Suprapubic skin (tissue), 4 donors: Measurements from ENCODE around the gene BHMT2. TPM values are rescaled to one million over a fixed set of nuclear protein-coding genes. Genes with fewer than 3 reads are reported as not detected.

Experiments
- DNase-seq, 2 donors: peaks; one replicate each; pipeline ENCODE4 v3.0.0-alpha.2; 2019; ENCODE audit warnings: low spot score in 2 of 2
- H3K27ac ChIP-seq: fragments of 200-600 bp; sonication (generic); one replicate; pipeline ENCODE4 v1.5.1; 2019
- H3K27me3 ChIP-seq: fragments of 200-600 bp; sonication (generic); one replicate; pipeline ENCODE4 v1.5.1; 2019
- H3K36me3 ChIP-seq: fragments of 200-600 bp; sonication (generic); one replicate; pipeline ENCODE4 v1.5.1; 2019
- H3K4me1 ChIP-seq: fragments of 200-600 bp; sonication (generic); one replicate; pipeline ENCODE4 v1.5.1; 2019
- H3K4me3 ChIP-seq: fragments of 200-600 bp; sonication (generic); one replicate; pipeline ENCODE4 v1.5.1; 2019; ENCODE audit warnings: mild to moderate bottlenecking
- H3K9me3 ChIP-seq: fragments of 200-600 bp; sonication (generic); one replicate; pipeline ENCODE4 v1.5.1; 2019
- EP300 ChIP-seq: sonication (generic); formaldehyde crosslinking; IDR thresholded peaks from one replicate; pipeline ENCODE4 v1.6.1; 2017; ENCODE audit warnings: antibody characterized with exemption
- POLR2A ChIP-seq, 2 donors: fragments of 450-650 bp; IDR thresholded peaks; one replicate each; pipeline ENCODE4 v1.6.1; 2017; ENCODE audit warnings: antibody characterized with exemption in 2 of 2, mild to moderate bottlenecking in 2 of 2, moderate library complexity in 2 of 2
- POLR2AphosphoS5 ChIP-seq, 3 donors: sonication (generic); formaldehyde crosslinking; IDR thresholded peaks; one replicate each; pipeline ENCODE4 v1.6.1; 2017; ENCODE audit warnings: antibody characterized with exemption in 3 of 3
- WGBS: methylation state at CpG from one replicate; pipeline ENCODE4 v1.1.5; 2018; 5-methylcytosine and 5-hydroxymethylcytosine counted together
- total RNA-seq, 4 donors: library from RNA; depleted of rRNA; stranded (reverse); fragments of >200 nt; gene quantifications; one replicate each; pipeline ENCODE4 v1.1.0, GENCODE V29; 2016
- TF ChIP-seq, protein P1 (sequence below), 2 donors: fragments of 200-600 bp in 1 of 2; fragments of 450-650 bp in 1 of 2; sonication (generic) in 1 of 2; IDR thresholded peaks; one replicate each; pipeline ENCODE4 v1.5.1; 2016 to 2019; ENCODE audit warnings: antibody characterized with exemption in 2 of 2, mild to moderate bottlenecking in 1 of 2, moderate library complexity in 1 of 2

Gene BHMT2
- total RNA-seq, 4 donors from 2014 or later: 0.30 to 7.5 (median 1.4) TPM

DNA sequence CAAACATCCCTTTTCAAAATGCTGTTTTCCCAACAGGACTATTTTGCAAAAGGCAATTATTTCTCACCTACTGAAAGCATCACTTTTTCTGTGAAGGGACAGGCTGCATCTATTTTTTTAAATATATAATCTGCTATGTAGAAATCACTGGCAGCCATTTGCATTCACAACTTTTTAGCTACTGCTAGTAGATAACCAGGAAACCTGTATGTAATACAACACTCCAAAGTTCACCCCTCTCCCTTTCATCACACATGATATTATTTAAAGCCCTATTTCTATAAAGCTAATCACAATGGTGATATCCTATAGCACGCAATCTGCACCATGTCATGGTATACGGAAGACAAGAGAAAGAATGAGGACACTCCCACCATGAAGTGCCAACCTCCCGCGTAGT lies 9.9 kb upstream of the BHMT2 start:
- TF ChIP-seq, protein P1, sequence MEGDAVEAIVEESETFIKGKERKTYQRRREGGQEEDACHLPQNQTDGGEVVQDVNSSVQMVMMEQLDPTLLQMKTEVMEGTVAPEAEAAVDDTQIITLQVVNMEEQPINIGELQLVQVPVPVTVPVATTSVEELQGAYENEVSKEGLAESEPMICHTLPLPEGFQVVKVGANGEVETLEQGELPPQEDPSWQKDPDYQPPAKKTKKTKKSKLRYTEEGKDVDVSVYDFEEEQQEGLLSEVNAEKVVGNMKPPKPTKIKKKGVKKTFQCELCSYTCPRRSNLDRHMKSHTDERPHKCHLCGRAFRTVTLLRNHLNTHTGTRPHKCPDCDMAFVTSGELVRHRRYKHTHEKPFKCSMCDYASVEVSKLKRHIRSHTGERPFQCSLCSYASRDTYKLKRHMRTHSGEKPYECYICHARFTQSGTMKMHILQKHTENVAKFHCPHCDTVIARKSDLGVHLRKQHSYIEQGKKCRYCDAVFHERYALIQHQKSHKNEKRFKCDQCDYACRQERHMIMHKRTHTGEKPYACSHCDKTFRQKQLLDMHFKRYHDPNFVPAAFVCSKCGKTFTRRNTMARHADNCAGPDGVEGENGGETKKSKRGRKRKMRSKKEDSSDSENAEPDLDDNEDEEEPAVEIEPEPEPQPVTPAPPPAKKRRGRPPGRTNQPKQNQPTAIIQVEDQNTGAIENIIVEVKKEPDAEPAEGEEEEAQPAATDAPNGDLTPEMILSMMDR (IDR thresholded peaks at IDR 0.05): no peak
- no peak for TF ChIP-seq EP300
- no peaks in the 10 kb centered on the region for H3K4me1 ChIP-seq
- WGBS: 94% methylated on average over 4 of the region's 4 CpGs

DNA sequence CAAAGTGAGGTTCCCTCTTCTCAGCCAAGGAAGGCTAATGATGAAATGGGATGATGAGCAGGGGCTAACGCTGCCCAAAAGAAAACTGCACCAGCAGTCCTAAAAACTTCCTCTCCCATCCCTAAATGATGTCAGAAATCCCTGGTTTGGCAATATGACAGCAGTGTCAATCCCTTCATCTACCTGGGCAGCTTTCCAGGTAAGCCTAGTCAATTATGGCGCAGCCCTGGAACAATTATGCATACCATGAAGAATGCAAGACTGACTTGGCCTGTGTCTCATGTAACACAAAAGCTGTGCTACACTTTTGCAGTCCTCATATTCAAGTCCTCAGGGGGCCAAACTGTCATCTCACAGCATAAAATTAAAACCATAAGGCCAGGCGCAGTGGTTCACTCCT lies 7.1 kb upstream of the BHMT2 start:
- no peak for TF ChIP-seq POLR2AphosphoS5 (IDR thresholded peaks at IDR 0.05)
- TF ChIP-seq, protein P1 (IDR thresholded peaks at IDR 0.05): no peak
- TF ChIP-seq EP300: no peak
- no peak for TF ChIP-seq POLR2A (IDR thresholded peaks at IDR 0.05)
- DNase-seq: no peak
- Histone ChIP-seq H3K9me3 (no peaks in the 10 kb centered on the region), H3K4me1 (no peaks in the 10 kb centered on the region), H3K4me3 (no peak overlapping the region), H3K36me3 (no peaks in the 10 kb centered on the region), H3K27ac (no peak overlapping the region), H3K27me3 (no peaks in the 10 kb centered on the region)
- WGBS: 70% methylated on average over 3 of the region's 3 CpGs

More for the DNA sequence above, 9.9 kb upstream of the BHMT2 start:
- no peak overlapping the region for H3K4me3 ChIP-seq
- H3K9me3 ChIP-seq: no peaks in the 10 kb centered on the region
- no peak overlapping the region for H3K27ac ChIP-seq
- DNase-seq: no peak
- H3K27me3 ChIP-seq: no peaks in the 10 kb centered on the region
- H3K36me3 ChIP-seq: no peaks in the 10 kb centered on the region

DNA sequence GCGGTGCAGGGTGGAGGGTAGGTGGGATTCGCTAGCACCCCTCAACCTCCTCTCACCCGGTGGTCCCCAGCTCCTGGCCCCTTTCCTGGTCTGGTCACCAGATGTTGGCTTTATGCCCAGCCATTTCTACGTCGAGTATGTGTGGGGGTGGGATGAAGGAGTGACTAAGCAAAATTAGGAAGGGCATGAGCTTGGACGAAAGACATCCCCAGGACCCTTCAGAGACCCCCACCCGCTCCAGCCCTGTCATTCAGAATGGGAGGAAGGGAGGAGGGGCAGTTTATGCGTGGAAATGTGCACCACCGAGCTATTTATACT lies 742 bp downstream of the BHMT2 start:
- peaks cover 6% of the 10 kb centered on the region for H3K9me3 ChIP-seq
- H3K4me3 ChIP-seq: peak overlapping the region; percentile 50
- no peak for DNase-seq
- H3K27me3 ChIP-seq: peaks cover 13% of the 10 kb centered on the region
- TF ChIP-seq POLR2A (IDR thresholded peaks at IDR 0.05): no peak
- peaks cover 7% of the 10 kb centered on the region for H3K4me1 ChIP-seq
- H3K36me3 ChIP-seq: no peaks in the 10 kb centered on the region
- no peak overlapping the region for H3K27ac ChIP-seq
- 48% methylated on average over 9 of the region's 9 CpGs for WGBS

DNA sequence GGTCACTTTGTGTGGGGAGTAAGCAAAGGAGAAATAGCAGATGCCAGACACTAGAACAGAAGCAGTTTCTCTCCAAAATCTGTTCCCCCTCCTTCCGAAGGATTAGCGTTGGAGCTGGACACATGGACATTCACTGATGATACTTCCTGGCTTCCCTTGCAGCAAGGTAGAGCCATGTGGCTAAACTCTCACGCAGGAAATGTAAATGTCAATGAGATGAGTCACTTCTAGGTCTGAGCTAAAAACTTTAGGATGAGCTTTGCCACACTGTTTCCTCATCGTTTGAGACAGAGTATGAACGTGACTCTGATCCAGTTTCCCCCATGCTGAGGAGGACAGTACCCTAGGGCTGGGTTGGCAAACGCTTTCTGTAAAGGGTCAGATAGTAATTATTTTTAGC lies 5.1 kb downstream of the BHMT2 start:
- peaks cover 6% of the 10 kb centered on the region for H3K9me3 ChIP-seq
- no peaks in the 10 kb centered on the region for H3K36me3 ChIP-seq
- H3K4me1 ChIP-seq: peaks cover 1% of the 10 kb centered on the region
- 64% methylated on average over 6 of the region's 6 CpGs for WGBS
- no peak overlapping the region for H3K27ac ChIP-seq
- H3K27me3 ChIP-seq: peaks cover 7% of the 10 kb centered on the region
- TF ChIP-seq EP300 (no peak), POLR2AphosphoS5 (IDR thresholded peaks at IDR 0.05) (no peak), POLR2A (IDR thresholded peaks at IDR 0.05) (no peak)
- TF ChIP-seq, protein P1 (IDR thresholded peaks at IDR 0.05): no peak
- H3K4me3 ChIP-seq: no peak overlapping the region
- no peak for DNase-seq

DNA sequence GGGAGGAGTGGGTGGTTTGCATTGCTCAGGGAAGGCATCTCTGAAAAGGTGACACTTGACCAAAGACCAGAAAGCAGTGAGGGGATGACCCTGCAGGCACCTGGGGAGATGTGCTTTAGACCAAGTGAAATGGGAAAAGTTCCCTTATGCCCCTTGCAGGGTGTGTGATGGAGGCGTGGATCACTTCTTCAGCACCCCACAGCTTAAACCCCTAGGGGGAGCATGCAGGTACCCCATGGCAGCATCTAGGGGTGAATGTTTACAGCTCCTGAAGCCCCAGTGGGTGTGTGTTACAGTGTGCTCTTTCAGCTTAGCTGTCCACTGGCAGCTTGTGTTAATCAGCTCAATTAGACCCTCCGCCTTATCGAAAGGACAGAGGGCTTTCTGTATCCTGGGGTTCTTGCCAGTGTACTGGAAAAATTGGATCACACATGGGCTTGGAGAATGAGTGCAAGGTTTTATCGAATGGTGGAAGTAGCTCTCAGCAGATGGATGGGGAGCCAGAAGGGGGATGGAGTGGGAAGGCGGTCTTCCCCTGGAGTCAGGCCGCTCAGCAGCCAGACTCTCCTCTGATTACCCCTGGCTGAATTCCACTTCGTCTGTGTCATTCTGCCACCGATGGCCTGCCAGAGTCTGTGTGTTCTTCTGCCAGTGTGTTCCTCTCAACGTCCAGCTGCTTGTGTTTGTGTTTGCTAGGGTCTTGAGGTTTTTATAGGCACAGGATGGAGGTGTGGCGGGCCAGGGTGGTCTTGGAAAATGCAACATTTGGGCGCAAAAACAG lies 6.3 kb downstream of the BHMT2 start:
- no peaks in the 10 kb centered on the region for H3K4me1 ChIP-seq
- H3K36me3 ChIP-seq: no peaks in the 10 kb centered on the region
- H3K27me3 ChIP-seq: no peaks in the 10 kb centered on the region
- H3K4me3 ChIP-seq: no peak overlapping the region
- no peak overlapping the region for H3K27ac ChIP-seq
- no peak for DNase-seq
- no peak for TF ChIP-seq POLR2A (IDR thresholded peaks at IDR 0.05)
- no peak for TF ChIP-seq EP300
- H3K9me3 ChIP-seq: peaks cover 6% of the 10 kb centered on the region
- WGBS: 85% methylated on average over 11 of the region's 11 CpGs

DNA sequence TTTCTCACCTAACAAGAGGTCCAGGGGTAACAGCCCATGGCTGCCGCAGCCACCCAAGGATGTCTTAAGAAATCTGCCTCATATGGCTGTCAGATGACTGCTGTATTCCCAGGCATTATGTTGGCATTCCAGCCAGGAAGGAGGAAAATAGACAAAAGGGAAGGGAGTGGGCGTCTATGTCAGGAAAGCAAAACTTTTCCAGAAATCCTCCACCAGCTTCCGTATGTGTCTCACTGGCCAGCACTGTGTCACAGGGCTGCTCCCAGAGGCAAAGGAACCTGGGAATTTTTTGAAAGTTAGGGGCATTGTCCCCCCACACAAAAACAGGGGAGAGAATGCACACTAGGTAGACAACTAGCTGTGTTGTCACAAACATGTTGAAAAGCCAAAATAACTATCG lies 7.3 kb downstream of the BHMT2 start:
- 76% methylated on average over 4 of the region's 4 CpGs for WGBS
- no peaks in the 10 kb centered on the region for H3K36me3 ChIP-seq

More for the DNA sequence above, 7.3 kb downstream of the BHMT2 start:
- Histone ChIP-seq H3K27ac (no peak overlapping the region), H3K9me3 (peaks cover 6% of the 10 kb centered on the region), H3K27me3 (no peaks in the 10 kb centered on the region), H3K4me3 (no peak overlapping the region), H3K4me1 (no peaks in the 10 kb centered on the region)
- no peak for DNase-seq
- TF ChIP-seq, protein P1 (IDR thresholded peaks at IDR 0.05): no peak
- no peak for TF ChIP-seq POLR2A (IDR thresholded peaks at IDR 0.05)
- no peak for TF ChIP-seq EP300
- no peak for TF ChIP-seq POLR2AphosphoS5 (IDR thresholded peaks at IDR 0.05)
